T47D (cell line): Measurements from ENCODE around the gene C3orf20.

ENCODE experiments used
- DNase-seq, 2 experiments: peaks; one replicate each; pipeline versions ENCODE4 v3.0.0 to v3.0.0-alpha.2; 2011 to 2012; ENCODE audit warnings: low read depth in 1 of 2, low spot score in 1 of 2
- JUND ChIP-seq: IDR thresholded peaks from 2 replicates; pipeline ENCODE4 v1.6.1; 2012; ENCODE audit warnings: low read depth
- in situ Hi-C: cut with HindIII; loops from 2 replicates; pipeline ENCODE4 v1.10.0; 2016; ENCODE audit warnings: low sequenced_read_pairs, low pct_unique_long_range_greater_than_20kb

Gene C3orf20

GRCh38 chr3:14783480-14784086 lies 108.6 kb downstream of the C3orf20 start:
- no peak for TF ChIP-seq JUND
- in situ Hi-C loops, result no loop called here
- DNase-seq, result no peak

- DNase-seq, result no peak
- no peak for TF ChIP-seq JUND
- in situ Hi-C loops, result no loop called here
Measured at GRCh38 chr3:14784087-14784681, 109.2 kb downstream of the C3orf20 start.

- DNase-seq, result no peak
- in situ Hi-C loops, result no loop called here
- no peak for TF ChIP-seq JUND
Measured at GRCh38 chr3:14785207-14786155, 110.5 kb downstream of the C3orf20 start.

- no peak for TF ChIP-seq JUND
- DNase-seq, result no peak
- in situ Hi-C loops, result no loop called here
Measured at GRCh38 chr3:14786369-14786768, 111.4 kb downstream of the C3orf20 start.

GRCh38 chr3:14787630-14788029 lies 112.7 kb downstream of the C3orf20 start:
- DNase-seq, result no peak
- in situ Hi-C loops, result no loop called here
- TF ChIP-seq JUND, result no peak

- no peak for TF ChIP-seq JUND
- peak in 1 of 2 experiments; percentile 20 for DNase-seq
- in situ Hi-C loops, result no loop called here
Measured at GRCh38 chr3:14788644-14789043, 113.7 kb downstream of the C3orf20 start.

- DNase-seq, result no peak
- TF ChIP-seq JUND, result no peak
- in situ Hi-C loops, result no loop called here
Measured at GRCh38 chr3:14789221-14789620, 114.3 kb downstream of the C3orf20 start.

- no peak for DNase-seq
- TF ChIP-seq JUND, result no peak
- in situ Hi-C loops, result no loop called here
Measured at GRCh38 chr3:14789640-14790285, 114.8 kb downstream of the C3orf20 start.

GRCh38 chr3:14791343-14791945 lies 116.5 kb downstream of the C3orf20 start:
- no peak for TF ChIP-seq JUND
- in situ Hi-C loops, result no loop called here
- peak; percentile 83 to 87 for DNase-seq

- in situ Hi-C loops, result no loop called here
- TF ChIP-seq JUND, result no peak
Measured at GRCh38 chr3:14792691-14793121, 117.8 kb downstream of the C3orf20 start.

GRCh38 chr3:14793126-14793857 lies 118.4 kb downstream of the C3orf20 start:
- DNase-seq, result no peak
- TF ChIP-seq JUND, result no peak
- in situ Hi-C loops, result no loop called here

More at GRCh38 chr3:14792691-14793121, 117.8 kb downstream of the C3orf20 start:
- no peak for DNase-seq

GRCh38 chr3:14793858-14794234 lies 118.9 kb downstream of the C3orf20 start:
- in situ Hi-C loops, result no loop called here
- TF ChIP-seq JUND, result no peak
- no peak for DNase-seq
